ENCODE data around the gene PRAF2.

PRAF2 gene

GRCh38 chrX:49041744-49042580, 31.8 kb downstream of the PRAF2 start:
- no peak for DNase-seq

DNA sequence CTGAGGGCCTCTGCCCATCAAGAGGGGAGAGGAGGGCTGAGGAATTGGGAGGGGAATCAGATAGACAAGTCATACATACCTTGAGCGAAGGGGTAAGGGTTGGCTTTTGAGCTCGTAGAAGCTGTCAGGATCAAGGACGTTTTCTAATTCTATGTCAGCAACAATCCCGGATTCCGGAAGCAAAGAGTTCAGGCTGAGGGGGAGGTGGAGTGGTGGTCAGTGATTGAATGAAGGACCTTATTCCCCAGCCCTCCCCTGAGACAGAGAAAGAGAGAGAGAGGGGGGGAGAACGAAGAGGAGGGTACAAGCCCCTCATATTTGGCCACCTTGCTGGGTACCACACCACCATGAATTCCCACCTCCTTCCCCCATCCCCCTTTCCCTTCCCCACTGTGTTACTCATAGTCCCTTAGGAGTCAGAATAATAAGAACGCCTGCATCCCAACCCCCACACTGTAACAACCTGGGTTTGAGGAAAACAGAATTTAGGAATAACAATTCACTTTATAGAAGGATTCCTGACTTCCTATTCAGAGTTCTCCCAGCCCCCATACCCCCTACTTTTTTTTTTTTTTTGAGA, 33.3 kb downstream of the PRAF2 start:
- no peak for DNase-seq

DNA sequence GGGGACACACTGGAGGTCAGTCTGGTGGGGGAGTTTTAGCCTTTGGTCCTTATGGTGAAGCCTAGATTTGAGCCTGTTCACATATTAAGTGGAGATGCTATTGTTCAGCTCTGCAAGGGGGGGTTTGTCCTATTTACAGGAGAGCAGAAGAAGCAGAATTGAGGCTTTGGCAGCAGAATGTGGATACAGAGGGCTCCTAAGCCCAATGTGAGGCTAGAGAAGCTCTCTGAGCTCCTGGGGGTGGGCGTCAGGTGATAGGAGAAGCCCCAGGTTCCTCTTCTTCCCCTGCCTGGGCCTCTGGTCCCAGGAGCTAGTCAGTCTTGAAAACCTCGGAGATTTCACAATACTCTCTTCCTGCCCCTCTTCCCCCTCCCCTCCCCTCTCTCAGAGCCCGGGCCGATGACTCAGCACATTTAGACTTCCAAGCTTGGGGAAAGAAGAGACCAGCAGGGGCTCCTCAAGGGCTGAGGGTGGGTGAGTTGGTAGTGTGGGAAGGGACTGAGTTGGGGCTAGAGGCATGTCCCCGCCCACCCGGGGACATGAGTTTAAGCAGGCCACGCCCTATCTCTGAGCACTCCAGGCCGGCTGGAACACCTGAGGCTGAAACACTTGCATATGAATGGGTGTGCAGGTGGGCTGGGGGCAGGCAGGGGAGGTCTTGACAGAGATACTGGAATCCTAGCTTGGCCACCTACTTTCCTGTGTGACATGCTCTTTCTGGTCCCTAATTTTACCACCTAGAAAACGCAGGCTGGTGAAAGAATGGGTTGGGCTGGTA, 34.0 kb downstream of the PRAF2 start:
- DNase-seq, result peak; percentile 19

DNA sequence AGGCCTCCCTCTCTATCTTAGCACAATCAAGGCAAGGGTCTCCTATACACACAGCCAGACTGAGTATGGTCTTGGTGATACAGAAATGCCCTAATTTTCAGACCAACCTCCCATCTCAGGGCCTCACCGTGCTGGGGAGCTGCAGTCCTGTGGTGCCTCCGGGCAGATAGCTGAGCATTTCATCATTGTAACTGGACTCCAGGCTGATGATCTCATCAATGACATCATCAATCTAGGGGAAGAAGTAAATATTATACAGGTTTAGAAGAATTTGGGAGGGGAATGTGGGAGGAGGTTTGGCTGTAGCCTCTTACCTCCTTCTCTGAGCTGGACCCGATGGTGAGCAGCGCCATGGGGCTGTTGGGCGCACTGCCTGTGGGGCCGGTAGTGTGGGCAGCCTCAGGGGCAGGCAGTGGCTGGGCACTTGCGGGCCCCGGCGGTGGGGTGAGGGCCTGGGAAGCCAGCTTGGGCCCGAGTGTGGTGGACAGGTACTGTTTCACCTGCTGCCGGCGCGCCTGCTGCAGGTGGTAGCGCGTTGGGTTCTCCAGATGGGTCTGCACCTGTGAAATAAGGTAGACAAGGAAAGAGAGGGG, 35.8 kb downstream of the PRAF2 start:
- DNase-seq, result no peak

GRCh38 chrX:49030283-49030682, 43.5 kb downstream of the PRAF2 start:
- no peak for DNase-seq

GRCh38 chrX:49029876-49030275, 43.9 kb downstream of the PRAF2 start:
- no peak for DNase-seq
